RWPE1 (cell line): ENCODE results near the gene SLC22A31.

Source experiments
- CTCF ChIA-PET: fragments of 350-600 bp; sonication (Branson Sonifier 250); formaldehyde crosslinking; extraction: SDS; loops from one replicate; lab custom pipeline; 2021; lab: Yijun Ruan, JAX
- POLR2A ChIA-PET: fragments of 400-600 bp; formaldehyde crosslinking; extraction: SDS; loops from one replicate; lab custom pipeline; 2020; ENCODE audit warnings: antibody characterized with exemption; ENCODE audit not compliant: low non-redundant PET; lab: Yijun Ruan, JAX
- DNase-seq: peaks from one replicate; pipeline ENCODE4 v3.0.0; 2012; ENCODE audit warnings: low spot score
- H3K27ac ChIP-seq: fragments of 450-650 bp; 2 replicates; pipeline ENCODE4 v1.5.1; 2017
- TF ChIP-seq, protein P1 (sequence below): fragments of 450-650 bp; conservative IDR thresholded peaks from 2 replicates; pipeline ENCODE4 v1.5.1; 2017; ENCODE audit warnings: low read depth, mild to moderate bottlenecking

The SLC22A31 gene

GRCh38 chr16:89157778-89158177, 42.6 kb downstream of the SLC22A31 start:
- ChIA-PET POLR2A (no interaction called here), CTCF (no interaction called here)
- no peak for DNase-seq
- TF ChIP-seq, protein P1, sequence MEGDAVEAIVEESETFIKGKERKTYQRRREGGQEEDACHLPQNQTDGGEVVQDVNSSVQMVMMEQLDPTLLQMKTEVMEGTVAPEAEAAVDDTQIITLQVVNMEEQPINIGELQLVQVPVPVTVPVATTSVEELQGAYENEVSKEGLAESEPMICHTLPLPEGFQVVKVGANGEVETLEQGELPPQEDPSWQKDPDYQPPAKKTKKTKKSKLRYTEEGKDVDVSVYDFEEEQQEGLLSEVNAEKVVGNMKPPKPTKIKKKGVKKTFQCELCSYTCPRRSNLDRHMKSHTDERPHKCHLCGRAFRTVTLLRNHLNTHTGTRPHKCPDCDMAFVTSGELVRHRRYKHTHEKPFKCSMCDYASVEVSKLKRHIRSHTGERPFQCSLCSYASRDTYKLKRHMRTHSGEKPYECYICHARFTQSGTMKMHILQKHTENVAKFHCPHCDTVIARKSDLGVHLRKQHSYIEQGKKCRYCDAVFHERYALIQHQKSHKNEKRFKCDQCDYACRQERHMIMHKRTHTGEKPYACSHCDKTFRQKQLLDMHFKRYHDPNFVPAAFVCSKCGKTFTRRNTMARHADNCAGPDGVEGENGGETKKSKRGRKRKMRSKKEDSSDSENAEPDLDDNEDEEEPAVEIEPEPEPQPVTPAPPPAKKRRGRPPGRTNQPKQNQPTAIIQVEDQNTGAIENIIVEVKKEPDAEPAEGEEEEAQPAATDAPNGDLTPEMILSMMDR: no peak
- no peak overlapping the region for H3K27ac ChIP-seq

DNA sequence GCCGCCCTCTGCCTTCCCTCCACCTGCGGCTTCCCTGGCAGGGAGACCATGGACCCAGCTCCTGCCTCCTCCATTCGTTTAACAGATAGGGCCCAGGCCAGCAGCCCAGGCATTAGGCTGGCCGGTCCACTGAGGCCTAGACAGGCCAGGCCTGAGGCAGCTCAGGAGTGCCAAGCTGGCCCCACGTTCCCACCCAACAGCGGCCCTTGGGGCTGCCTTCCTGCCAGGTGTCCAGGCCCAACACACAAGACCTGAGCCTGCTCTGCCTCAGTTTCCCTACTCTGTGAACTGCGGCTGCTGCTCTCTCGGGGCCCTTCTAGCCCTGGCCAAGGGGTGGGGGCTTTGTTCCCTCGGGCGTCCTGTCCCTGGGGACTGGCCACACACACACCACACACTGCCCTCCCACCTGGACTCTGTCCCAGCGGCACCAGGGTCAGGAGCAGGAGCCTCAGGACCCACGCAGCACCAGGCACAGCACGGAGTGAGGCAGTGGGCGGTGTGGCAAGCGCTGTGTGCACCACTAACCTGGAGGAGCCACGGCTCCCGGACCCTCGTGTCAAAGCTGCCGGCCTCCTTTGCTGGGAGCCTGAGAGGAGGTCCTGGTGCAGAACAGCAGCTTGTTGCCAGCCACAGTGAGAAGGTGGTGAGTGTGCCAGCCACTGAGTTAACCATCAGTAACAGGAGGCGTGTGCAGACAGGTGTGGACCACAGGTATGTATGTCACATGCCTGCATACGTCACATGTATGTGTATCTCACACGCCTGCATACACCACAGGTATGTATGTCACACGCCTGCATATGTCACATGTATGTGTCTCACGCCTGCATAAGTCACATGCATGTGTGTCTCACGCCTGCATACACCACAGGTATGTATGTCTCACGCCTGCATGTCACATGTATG, 43.3 kb downstream of the SLC22A31 start:
- H3K27ac ChIP-seq: no peak overlapping the region
- CTCF ChIA-PET: interaction anchor here (0.7 to 1.9 kb wide), 2 partner anchors 10 to 21 kb away, joined by 3 to 9 read pairs; no protein-coding TSS in a partner anchor
- TF ChIP-seq, protein P1: no peak
- no peak for DNase-seq
- POLR2A ChIA-PET: no interaction called here

- DNase-seq: no peak
- POLR2A ChIA-PET: no interaction called here
- H3K27ac ChIP-seq: no peak overlapping the region
- CTCF ChIA-PET: interaction anchor here (0.6 to 1.9 kb wide), 3 partner anchors 11 to 344 kb away, joined by 3 to 9 read pairs (median 3); no protein-coding TSS in a partner anchor
- TF ChIP-seq, protein P1: no peak
Observed at GRCh38 chr16:89155851-89156739, 44.2 kb downstream of the SLC22A31 start.

- POLR2A ChIA-PET: no interaction called here
- TF ChIP-seq, protein P1: no peak
- DNase-seq: no peak
- H3K27ac ChIP-seq: peak overlapping the region; percentile 44
- CTCF ChIA-PET: interaction anchor here (1.9 kb wide), 1 partner anchor 12 kb away, joined by 9 read pairs; no protein-coding TSS in a partner anchor
Observed at GRCh38 chr16:89155184-89155679, 45.1 kb downstream of the SLC22A31 start.

- TF ChIP-seq, protein P1: no peak
- peak overlapping the region; percentile 44 for H3K27ac ChIP-seq
- CTCF ChIA-PET: no interaction called here
- POLR2A ChIA-PET: no interaction called here
- no peak for DNase-seq
Observed at GRCh38 chr16:89154390-89155183, 45.8 kb downstream of the SLC22A31 start.
